Kasumi-1 (cell line): ENCODE data around the gene TAF7.
"Not testable (repeated sequence)": the region's sequence is repeated elsewhere in the genome, so short reads cannot be mapped to it uniquely, and the experiment has no call there.

Experiments
- DNase-seq, 2 experiments: peaks; one replicate each; lab custom pipeline; 2025; lab: John Stamatoyannopoulos, UW

TAF7 gene

DNA sequence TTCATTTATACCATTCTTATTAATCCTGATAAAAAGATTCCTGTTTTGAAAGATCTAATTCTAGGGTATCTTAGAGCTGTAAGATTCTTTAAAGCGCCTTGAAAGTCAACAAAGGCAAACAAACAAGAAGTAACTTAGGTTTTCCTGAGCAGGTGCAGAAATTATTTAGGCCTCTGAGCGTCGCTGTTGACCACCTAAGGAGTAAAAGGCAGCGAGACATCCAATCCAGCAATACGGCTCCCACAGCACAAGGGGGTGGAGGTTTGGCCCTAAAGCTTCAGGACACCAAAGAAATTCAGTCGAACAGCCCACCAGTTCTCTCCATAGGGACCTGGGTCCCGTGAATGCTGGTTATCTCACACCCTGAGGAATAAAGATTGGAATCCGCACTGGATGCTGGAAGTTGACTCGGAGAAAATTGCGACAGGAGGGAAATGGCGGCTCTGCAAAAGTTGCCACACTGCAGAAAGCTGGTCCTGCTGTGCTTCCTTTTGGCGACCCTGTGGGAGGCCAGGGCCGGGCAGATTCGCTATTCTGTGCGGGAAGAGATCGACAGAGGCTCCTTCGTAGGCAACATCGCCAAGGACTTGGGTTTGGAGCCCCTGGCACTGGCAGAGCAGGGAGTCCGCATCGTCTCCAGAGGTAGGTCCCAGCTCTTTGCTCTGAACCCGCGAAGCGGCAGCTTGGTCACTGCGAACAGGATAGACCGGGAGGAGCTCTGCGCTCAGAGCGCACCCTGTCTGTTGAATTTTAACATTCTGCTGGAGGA, 18.1 kb upstream of the TAF7 start, which contains the start of gene PCDHGA2:
Gene PCDHGA2 (plus strand): TSS at position 223 of the 769 bp plus-strand sequence.
- no peak for DNase-seq

DNA sequence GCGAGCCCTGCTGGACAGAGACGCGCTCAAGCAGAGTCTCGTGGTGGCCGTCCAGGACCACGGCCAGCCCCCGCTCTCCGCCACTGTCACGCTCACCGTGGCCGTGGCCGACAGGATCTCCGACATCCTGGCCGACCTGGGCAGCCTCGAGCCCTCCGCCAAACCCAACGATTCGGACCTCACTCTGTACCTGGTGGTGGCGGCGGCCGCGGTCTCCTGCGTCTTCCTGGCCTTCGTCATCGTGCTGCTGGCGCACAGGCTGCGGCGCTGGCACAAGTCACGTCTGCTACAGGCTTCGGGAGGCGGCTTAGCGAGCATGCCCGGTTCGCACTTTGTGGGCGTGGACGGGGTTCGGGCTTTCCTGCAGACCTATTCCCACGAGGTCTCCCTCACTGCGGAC, 12.0 kb upstream of the TAF7 start:
- not testable (repeated sequence) for DNase-seq

DNA sequence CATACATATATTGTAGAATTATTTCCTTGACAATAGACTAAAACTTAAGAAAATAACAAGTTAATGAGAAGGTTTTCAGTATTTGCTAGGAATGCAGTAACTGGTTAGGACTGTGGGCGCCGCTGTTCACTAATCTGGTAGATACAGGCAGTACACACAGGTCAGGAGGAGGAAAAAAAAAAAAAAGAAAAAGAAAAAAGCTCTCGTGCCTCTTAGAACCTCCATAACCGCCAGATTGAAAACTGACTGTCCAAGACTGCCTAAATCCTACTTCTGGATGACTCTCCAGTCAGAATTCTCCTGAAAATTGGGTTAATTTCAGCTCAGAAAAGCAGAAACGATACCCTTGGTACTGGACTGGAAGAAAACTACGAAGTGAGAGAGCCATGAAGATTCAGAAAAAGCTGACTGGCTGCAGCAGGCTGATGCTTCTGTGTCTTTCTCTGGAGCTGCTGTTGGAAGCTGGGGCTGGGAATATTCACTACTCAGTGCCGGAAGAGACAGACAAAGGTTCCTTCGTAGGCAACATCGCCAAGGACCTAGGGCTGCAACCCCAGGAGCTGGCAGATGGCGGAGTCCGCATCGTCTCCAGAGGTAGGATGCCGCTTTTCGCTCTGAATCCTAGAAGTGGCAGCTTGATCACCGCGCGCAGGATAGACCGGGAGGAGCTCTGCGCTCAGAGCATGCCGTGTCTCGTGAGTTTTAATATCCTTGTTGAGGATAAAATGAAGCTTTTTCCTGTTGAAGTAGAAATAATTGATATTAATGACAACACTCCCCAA, 9.9 kb upstream of the TAF7 start, which contains the start of gene PCDHGA1:
Gene PCDHGA1 (plus strand): TSS at position 216 of the 782 bp plus-strand sequence.
- DNase-seq: no peak

DNA sequence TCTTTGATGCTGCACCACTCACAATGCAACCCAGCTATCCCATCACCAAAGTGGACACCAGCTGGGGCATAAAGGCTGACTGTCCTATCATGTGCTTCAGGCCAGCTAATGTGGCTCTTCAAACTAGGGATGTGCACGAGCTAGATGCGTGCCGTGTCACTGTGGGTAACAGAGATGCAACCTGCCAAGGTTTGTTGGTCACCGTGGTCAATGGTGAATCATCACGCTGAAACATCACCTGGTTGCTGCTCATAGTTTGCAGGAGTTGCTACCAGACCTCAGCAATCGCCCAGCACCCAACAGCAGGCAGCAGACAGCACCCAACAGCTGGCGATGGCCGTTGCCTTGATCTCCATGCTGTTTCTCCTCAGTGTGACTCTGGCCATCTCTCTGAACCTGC, 7.6 kb upstream of the TAF7 start:
- DNase-seq: no peak

DNA sequence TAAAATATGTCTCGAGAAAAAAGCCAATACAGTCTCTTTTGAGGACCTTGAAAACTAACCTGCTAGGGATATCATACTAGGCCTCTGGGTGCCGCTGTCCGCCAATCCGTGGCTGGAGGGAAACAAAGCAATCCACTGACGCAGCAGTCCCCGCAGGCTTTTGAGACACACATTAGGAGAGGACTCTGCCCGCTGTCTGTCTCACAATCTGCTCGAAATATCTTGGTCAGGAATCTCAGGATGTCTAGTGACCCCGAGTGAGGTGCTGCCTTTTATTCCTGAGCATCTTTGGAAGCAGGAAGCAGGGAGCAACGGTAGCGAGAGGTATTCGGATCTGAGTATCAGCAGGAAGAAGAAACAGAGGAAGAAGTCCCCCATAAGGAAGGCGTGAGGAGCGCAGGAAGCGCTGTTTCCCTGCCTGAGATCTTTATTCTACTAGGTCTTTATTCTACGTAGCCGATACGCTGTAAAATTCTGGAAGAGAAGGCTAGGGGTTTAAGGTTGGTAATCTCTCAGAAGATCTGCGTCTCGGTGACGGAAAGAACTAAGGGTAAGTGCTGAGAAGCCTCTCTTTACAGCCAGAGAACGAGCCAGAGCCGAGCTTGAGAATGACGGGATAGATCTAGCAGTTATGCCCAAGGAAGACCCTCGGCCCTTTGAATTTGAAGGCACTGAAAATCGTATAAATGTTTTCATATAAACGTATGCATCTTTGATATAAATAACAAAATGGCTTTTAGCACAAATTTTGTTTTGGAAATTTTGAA, 5.7 kb upstream of the TAF7 start:
- DNase-seq: no peak

DNA sequence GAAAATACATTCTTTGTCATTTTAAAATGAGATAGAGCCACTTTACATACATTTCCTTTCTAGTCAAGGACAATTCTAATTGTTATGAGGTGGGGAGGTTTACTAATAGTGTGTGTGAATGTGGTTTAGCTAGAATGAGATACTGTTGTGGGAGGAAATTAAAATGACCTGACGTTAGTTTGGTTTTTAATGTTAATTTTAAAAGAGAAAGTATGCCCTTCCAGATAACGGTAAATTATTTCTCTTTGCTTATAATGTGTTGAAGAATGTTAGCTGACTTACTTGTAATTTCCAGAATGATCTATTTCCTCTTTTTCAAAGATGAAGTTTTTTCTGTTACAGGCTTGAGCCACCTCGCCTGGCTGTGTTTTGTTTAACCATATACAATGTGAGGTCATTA, 1.7 kb upstream of the TAF7 start:
- no peak for DNase-seq

DNA sequence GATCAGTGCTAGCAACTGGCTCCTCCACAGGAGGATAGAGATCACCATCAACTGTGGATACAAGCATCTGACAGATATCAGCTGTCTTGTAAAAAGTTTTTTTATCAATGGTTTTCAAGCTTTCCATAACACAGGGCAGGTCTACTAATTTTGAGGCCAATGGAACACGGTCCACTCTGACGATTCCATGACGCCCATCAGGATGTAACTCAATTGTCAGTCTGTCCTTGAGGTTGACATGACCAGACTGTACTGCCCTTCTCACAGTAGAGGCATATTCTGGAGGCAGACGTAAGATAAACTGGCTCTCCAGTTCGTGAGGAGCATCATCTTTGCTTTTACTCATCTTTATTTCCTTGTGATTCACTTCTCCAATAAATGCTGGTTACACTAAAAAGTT, 885 bp downstream of the TAF7 start:
- no peak for DNase-seq

DNA sequence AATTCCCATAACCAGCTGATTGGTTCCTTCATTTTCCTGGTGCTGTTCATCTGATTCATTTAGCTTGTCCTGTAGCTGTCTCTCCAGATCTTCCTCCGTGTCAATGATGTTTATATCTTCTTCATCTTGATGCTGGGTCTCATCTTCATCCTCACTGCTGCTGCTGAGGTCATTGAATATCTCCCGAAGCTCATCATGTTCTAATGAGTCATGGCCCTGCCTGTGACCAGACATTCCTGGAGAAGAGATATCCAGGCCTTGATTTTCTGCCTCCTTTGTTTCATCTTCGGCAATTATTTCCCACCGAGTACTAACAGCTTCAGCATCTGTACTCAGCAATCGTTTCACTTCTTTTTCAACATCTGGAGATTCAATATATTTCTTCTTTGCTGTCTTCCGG, 1.4 kb downstream of the TAF7 start:
- no peak for DNase-seq

DNA sequence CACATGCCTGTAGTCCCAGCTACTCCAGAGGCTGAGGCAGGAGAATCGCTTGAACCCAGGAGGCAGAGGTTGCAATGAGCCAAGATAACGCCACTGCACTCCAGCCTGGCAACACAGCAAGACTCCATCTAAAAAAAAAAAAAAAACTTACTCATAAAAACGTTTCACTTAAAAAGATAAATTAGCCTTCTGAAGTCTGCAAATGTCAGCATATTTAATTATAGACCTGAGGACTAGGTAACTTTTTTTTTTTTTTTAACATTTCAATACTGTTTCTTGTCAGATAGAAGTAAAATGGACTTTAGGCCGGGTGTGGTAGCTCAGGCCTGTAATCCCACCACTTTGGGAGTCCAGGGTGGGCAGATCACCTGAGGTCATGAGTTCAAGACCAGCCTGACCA, 3.6 kb downstream of the TAF7 start:
- not testable (repeated sequence) for DNase-seq

DNA sequence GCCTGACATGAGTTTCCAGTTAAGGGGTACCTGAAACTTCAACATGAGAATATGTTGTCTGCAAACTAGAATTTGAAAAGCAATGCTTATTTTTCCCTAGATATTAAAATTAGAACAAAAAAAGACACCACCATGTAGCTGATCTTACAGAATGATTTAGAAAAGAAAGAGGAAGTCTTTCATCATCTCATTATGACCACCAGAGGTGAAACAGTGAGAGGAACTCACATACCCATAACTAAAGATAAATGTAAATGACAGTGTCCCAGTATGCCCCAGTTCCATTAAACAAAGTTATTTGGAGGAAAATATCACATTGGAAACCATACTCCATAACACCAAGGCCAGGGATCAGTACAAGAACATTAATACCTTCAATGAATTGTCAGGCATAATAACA, 6.9 kb downstream of the TAF7 start:
- no peak for DNase-seq

DNA sequence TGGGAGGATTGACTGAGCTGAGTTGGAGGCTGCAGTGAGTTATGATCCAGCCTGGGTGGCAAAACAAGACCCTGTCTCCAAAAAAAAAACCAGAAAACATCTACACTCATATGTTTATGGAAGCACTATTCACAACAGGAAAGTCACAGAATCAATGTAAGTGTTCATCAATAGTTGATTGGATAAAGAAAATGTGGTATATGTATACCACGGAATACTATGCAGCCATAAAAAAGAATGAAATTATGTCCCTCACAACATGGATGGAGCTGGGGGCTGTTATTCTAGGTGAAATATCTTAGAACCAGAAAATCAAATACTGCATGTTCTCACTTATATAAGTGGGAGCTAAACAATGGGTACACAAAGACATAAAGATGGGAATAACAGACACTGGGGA, 14.0 kb downstream of the TAF7 start:
- DNase-seq: no peak

DNA sequence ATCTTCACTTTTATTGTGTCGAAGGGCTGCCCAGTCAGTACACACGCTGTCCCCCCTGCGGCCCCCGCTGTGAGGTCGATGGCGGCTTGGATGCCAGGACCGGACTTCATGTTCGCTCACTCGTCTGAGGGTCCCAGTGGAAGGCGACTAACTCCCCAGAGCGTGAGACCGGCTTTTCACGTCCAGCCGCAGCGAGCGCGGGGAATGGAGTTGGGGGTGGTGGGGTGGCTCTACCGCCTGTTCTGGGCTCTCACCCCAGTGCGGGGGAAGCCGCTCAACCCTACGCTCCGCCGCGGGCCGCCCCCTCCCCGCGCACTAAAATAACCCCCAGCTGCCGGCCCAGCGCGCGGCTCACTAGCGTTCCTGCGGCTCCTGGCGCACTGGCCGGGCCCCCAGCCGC, 16.8 kb downstream of the TAF7 start, which contains the start of gene SLC25A2:
Gene SLC25A2 (minus strand): TSS at position 294 of the 400 bp plus-strand sequence. CDS start 184 bp downstream, at position 110.
- DNase-seq: no peak

DNA sequence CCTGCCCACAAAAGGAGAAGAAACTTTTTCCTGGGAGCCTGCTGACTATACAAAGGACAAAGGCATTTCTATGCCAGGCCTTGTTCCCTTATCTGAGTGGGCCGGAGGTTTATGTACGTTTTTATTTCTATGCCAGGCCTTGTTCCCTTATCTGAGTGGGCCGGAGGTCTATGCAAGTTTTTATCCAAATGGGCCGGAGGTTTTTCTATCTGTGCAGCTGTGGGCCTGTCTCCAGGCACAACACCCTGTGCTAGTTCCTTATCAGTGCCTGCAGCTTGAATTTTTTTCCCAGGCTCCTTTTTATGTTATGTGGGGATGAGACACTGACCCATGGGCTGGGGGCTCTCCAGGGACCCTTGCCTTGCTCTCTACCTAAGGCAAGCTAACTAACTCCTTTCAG, 22.2 kb downstream of the TAF7 start:
- DNase-seq: no peak

DNA sequence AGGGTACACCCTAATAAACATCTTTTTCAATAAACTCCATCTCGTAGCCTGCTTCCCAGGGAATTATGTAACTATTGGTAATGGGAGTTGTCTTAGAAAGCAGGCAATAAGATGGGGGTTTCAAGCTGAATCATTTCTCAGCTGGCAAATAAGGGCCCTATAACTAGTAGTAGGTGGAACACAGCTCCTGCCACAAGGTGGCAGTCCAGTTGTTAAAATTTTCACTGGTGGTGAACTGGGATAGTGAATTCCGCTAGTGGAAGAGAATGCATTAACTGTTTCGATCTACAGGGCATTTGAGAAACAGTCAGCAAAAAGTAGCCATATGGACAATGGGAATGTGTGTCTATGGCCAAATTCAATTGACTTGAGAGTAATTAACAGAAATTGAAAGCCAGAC, 47.7 kb downstream of the TAF7 start:
- DNase-seq: no peak

DNA sequence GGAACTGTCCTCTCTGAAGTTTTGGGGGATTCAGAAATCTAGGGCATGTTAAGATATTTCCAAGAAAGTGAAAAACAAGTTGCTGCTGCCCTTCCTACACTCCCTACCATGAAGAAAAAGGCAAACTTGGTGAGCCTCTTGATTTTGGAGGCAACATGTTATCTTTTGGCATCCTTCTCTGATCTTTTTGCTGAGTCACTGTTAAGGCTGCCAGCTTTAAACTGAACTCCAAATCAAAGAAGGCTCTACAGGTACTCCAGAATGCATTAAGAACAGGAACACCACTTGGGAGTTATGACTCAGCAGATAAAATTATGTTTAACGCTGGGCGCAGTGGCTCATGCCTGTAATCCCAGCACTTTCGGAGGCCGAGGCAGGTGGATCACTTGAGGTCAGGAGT, 51.4 kb downstream of the TAF7 start:
- DNase-seq: no peak
